ENCODE data around the gene CD46.
"Not testable (repeated sequence)": the region's sequence is repeated elsewhere in the genome, so short reads cannot be mapped to it uniquely, and the experiment has no call there.

CD46 gene

DNA sequence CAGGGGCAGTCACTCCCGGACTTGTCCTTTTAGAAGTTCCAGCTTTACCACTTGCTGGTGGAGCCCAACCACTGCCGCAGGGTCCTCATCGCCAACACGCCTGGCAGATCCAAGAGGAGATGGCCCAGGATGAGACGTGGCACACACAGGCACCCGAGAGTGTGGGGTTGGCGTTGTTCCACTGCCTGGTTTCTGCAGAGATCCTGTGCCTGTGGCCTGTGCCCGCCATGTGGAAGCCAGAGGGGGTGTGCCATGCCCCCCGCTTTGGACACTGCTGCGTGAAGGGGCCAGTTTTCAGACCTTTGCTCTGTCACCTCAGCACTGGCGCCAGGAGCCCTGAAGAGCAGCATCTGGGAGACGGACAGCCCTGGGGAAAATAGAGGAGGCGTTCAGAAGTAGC lies 10.8 kb downstream of the CD46 start:
- TF ChIP-seq, protein P1, sequence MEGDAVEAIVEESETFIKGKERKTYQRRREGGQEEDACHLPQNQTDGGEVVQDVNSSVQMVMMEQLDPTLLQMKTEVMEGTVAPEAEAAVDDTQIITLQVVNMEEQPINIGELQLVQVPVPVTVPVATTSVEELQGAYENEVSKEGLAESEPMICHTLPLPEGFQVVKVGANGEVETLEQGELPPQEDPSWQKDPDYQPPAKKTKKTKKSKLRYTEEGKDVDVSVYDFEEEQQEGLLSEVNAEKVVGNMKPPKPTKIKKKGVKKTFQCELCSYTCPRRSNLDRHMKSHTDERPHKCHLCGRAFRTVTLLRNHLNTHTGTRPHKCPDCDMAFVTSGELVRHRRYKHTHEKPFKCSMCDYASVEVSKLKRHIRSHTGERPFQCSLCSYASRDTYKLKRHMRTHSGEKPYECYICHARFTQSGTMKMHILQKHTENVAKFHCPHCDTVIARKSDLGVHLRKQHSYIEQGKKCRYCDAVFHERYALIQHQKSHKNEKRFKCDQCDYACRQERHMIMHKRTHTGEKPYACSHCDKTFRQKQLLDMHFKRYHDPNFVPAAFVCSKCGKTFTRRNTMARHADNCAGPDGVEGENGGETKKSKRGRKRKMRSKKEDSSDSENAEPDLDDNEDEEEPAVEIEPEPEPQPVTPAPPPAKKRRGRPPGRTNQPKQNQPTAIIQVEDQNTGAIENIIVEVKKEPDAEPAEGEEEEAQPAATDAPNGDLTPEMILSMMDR (IDR thresholded peaks at IDR 0.05; ENCODE audit: poor library complexity, severe bottlenecking) = no peak
- H3K9me3 ChIP-seq (ENCODE audit: severe bottlenecking) = no peaks in the 10 kb centered on the region
- no peaks in the 10 kb centered on the region for H3K27me3 ChIP-seq (ENCODE audit: insufficient read depth, poor library complexity, severe bottlenecking)
- no peak for DNase-seq (ENCODE audit: low spot score)
- no peak overlapping the region for H3K4me3 ChIP-seq (ENCODE audit: severe bottlenecking)
- H3K4me1 ChIP-seq (ENCODE audit: insufficient read depth, poor library complexity, severe bottlenecking) = no peaks in the 10 kb centered on the region
- no peak overlapping the region for H3K27ac ChIP-seq (ENCODE audit: poor library complexity, severe bottlenecking)
- no peak for ATAC-seq (ENCODE audit: low read depth)
- peaks cover 39% of the 10 kb centered on the region for H3K36me3 ChIP-seq (ENCODE audit: low read depth)

GRCh38 chr1:207763091-207763490 lies 11.2 kb downstream of the CD46 start:
- Histone ChIP-seq H3K9me3 (ENCODE audit: severe bottlenecking) (no peaks in the 10 kb centered on the region), H3K27me3 (ENCODE audit: insufficient read depth, poor library complexity, severe bottlenecking) (no peaks in the 10 kb centered on the region), H3K4me1 (ENCODE audit: insufficient read depth, poor library complexity, severe bottlenecking) (no peaks in the 10 kb centered on the region), H3K36me3 (ENCODE audit: low read depth) (peaks cover 34% of the 10 kb centered on the region), H3K4me3 (ENCODE audit: severe bottlenecking) (no peak overlapping the region), H3K27ac (ENCODE audit: poor library complexity, severe bottlenecking) (no peak overlapping the region)
- no peak for ATAC-seq (ENCODE audit: low read depth)
- TF ChIP-seq, protein P1 (IDR thresholded peaks at IDR 0.05; ENCODE audit: poor library complexity, severe bottlenecking) = no peak
- DNase-seq (ENCODE audit: low spot score) = no peak

- no peaks in the 10 kb centered on the region for H3K27me3 ChIP-seq (ENCODE audit: insufficient read depth, poor library complexity, severe bottlenecking)
- H3K4me3 ChIP-seq (ENCODE audit: severe bottlenecking) = no peak overlapping the region
- no peaks in the 10 kb centered on the region for H3K9me3 ChIP-seq (ENCODE audit: severe bottlenecking)
- TF ChIP-seq, protein P1 (IDR thresholded peaks at IDR 0.05; ENCODE audit: poor library complexity, severe bottlenecking) = no peak
- H3K4me1 ChIP-seq (ENCODE audit: insufficient read depth, poor library complexity, severe bottlenecking) = no peaks in the 10 kb centered on the region
- H3K27ac ChIP-seq (ENCODE audit: poor library complexity, severe bottlenecking) = no peak overlapping the region
- DNase-seq (ENCODE audit: low spot score) = no peak
- no peak for ATAC-seq (ENCODE audit: low read depth)
- peaks cover 25% of the 10 kb centered on the region for H3K36me3 ChIP-seq (ENCODE audit: low read depth)
These were observed 12.1 kb downstream of the CD46 start for GRCh38 chr1:207763972-207764371.

- H3K4me3 ChIP-seq (ENCODE audit: severe bottlenecking) = no peak overlapping the region
- H3K27ac ChIP-seq (ENCODE audit: poor library complexity, severe bottlenecking) = no peak overlapping the region
- no peaks in the 10 kb centered on the region for H3K9me3 ChIP-seq (ENCODE audit: severe bottlenecking)
- peaks cover 21% of the 10 kb centered on the region for H3K36me3 ChIP-seq (ENCODE audit: low read depth)
- ATAC-seq (ENCODE audit: low read depth) = no peak
- no peak for DNase-seq (ENCODE audit: low spot score)
- H3K4me1 ChIP-seq (ENCODE audit: insufficient read depth, poor library complexity, severe bottlenecking) = no peaks in the 10 kb centered on the region
- H3K27me3 ChIP-seq (ENCODE audit: insufficient read depth, poor library complexity, severe bottlenecking) = no peaks in the 10 kb centered on the region
- TF ChIP-seq, protein P1 (IDR thresholded peaks at IDR 0.05; ENCODE audit: poor library complexity, severe bottlenecking) = no peak
These were observed 14.7 kb downstream of the CD46 start for GRCh38 chr1:207766569-207766968.

DNA sequence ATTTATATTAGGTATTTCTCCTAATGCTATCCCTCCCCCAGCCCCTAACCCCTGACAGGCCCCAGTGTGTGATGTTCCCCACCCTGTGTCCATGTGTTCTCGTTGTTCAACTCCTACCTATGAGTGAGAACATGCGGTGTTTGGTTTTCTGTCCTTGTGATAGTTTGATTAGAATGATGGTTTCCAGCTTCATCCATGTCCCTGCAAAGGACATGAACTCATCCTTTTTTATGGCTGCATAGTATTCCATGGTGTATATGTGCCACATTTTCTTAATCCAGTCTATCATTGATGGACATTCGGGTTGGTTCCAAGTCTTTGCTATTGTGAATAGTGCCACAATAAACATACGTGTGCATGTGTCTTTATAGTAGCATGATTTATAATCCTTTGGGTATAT lies 18.7 kb downstream of the CD46 start:
- not testable (repeated sequence) for H3K27me3 ChIP-seq (ENCODE audit: insufficient read depth, poor library complexity, severe bottlenecking); DNase-seq (ENCODE audit: low spot score); H3K4me1 ChIP-seq (ENCODE audit: insufficient read depth, poor library complexity, severe bottlenecking); H3K4me3 ChIP-seq (ENCODE audit: severe bottlenecking); ATAC-seq (ENCODE audit: low read depth); H3K27ac ChIP-seq (ENCODE audit: poor library complexity, severe bottlenecking); H3K9me3 ChIP-seq (ENCODE audit: severe bottlenecking)
- H3K36me3 ChIP-seq (ENCODE audit: low read depth) = peaks cover 12% of the 10 kb centered on the region

GRCh38 chr1:207776045-207776444 lies 24.2 kb downstream of the CD46 start:
- ATAC-seq (ENCODE audit: low read depth); DNase-seq (ENCODE audit: low spot score); H3K27ac ChIP-seq (ENCODE audit: poor library complexity, severe bottlenecking); H3K4me1 ChIP-seq (ENCODE audit: insufficient read depth, poor library complexity, severe bottlenecking); H3K27me3 ChIP-seq (ENCODE audit: insufficient read depth, poor library complexity, severe bottlenecking); H3K9me3 ChIP-seq (ENCODE audit: severe bottlenecking); H3K4me3 ChIP-seq (ENCODE audit: severe bottlenecking); H3K36me3 ChIP-seq (ENCODE audit: low read depth): not testable (repeated sequence)

DNA sequence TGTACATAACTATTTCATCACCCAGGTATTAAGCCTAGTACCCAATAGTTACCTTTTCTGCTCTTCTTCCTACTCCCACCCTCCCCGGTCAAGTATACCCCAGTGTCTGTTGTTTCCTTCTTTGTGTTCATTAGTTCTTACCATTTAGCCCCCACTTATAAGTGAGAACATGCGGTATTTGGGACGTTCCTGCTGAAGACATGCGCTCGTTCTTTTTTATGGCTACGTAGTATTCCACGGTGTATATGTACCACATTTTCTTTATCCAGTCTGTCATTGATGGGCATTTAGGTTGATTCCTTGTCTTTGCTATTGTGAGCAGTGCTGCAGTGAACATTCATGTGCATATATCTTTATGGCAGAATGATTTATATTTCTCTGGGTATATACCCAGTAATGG lies 25.6 kb downstream of the CD46 start:
- H3K9me3 ChIP-seq (ENCODE audit: severe bottlenecking); H3K4me3 ChIP-seq (ENCODE audit: severe bottlenecking); ATAC-seq (ENCODE audit: low read depth); H3K36me3 ChIP-seq (ENCODE audit: low read depth); H3K27me3 ChIP-seq (ENCODE audit: insufficient read depth, poor library complexity, severe bottlenecking); DNase-seq (ENCODE audit: low spot score); H3K27ac ChIP-seq (ENCODE audit: poor library complexity, severe bottlenecking); H3K4me1 ChIP-seq (ENCODE audit: insufficient read depth, poor library complexity, severe bottlenecking): not testable (repeated sequence)
